HG02610 (cell line): Measurements from ENCODE around the gene PRKCD.

Experiments used
- ATAC-seq: cut with Tn5 transposase; IDR thresholded peaks from one replicate; pipeline ENCODE4 v1.9.1; 2021; ENCODE audit warnings: mild to moderate bottlenecking, moderate library complexity; ENCODE audit not compliant: unreplicated experiment

The PRKCD gene

GRCh38 chr3:53213276-53213675 is 52.3 kb downstream of the PRKCD start:
- ATAC-seq: no peak

GRCh38 chr3:53215816-53216215 is 54.8 kb downstream of the PRKCD start:
- no peak for ATAC-seq

- ATAC-seq: no peak
Observed at GRCh38 chr3:53216723-53217122, 55.7 kb downstream of the PRKCD start.

GRCh38 chr3:53217175-53217574 is 56.2 kb downstream of the PRKCD start:
- no peak for ATAC-seq

- ATAC-seq: no peak
Observed at GRCh38 chr3:53218131-53218530, 57.1 kb downstream of the PRKCD start.

- ATAC-seq: peak; percentile 83
Observed at GRCh38 chr3:53219895-53220483, 59.0 kb downstream of the PRKCD start.

- no peak for ATAC-seq
Observed at GRCh38 chr3:53221345-53221744, 60.3 kb downstream of the PRKCD start.

- no peak for ATAC-seq
Observed at GRCh38 chr3:53221827-53222182, 60.8 kb downstream of the PRKCD start.

- no peak for ATAC-seq
Observed at GRCh38 chr3:53222183-53222901, 61.3 kb downstream of the PRKCD start.

GRCh38 chr3:53223025-53223424 is 62.0 kb downstream of the PRKCD start:
- no peak for ATAC-seq

GRCh38 chr3:53223541-53223966 is 62.5 kb downstream of the PRKCD start:
- no peak for ATAC-seq

GRCh38 chr3:53224026-53224425 is 63.0 kb downstream of the PRKCD start:
- ATAC-seq: no peak

- ATAC-seq: no peak
Observed at GRCh38 chr3:53224536-53224935, 63.5 kb downstream of the PRKCD start.

- ATAC-seq: no peak
Observed at GRCh38 chr3:53225181-53225580, 64.2 kb downstream of the PRKCD start.

GRCh38 chr3:53225651-53226050 is 64.6 kb downstream of the PRKCD start:
- no peak for ATAC-seq

- ATAC-seq: no peak
Observed at GRCh38 chr3:53226142-53226840, 65.3 kb downstream of the PRKCD start.

- ATAC-seq: no peak
Observed at GRCh38 chr3:53226841-53227407, 65.9 kb downstream of the PRKCD start.

- no peak for ATAC-seq
Observed at GRCh38 chr3:53227993-53228885, 67.2 kb downstream of the PRKCD start.

GRCh38 chr3:53229171-53229570 is 68.2 kb downstream of the PRKCD start:
- ATAC-seq: no peak

- no peak for ATAC-seq
Observed at GRCh38 chr3:53229606-53230005, 68.6 kb downstream of the PRKCD start.
